Measurements from ENCODE around the gene NKAIN1.
A peak's percentile ranks its signal among the peaks of the same experiment; 100 is the strongest.

Gene NKAIN1

GRCh38 chr1:31234123-31234708, 5.5 kb downstream of the NKAIN1 start:
- DNase-seq, result no peak

GRCh38 chr1:31232689-31233088, 7.0 kb downstream of the NKAIN1 start:
- no peak for DNase-seq

GRCh38 chr1:31231802-31232201, 7.9 kb downstream of the NKAIN1 start:
- no peak for DNase-seq

- DNase-seq, result no peak
Measured at GRCh38 chr1:31230378-31230777, 9.3 kb downstream of the NKAIN1 start.

GRCh38 chr1:31228986-31229385, 10.7 kb downstream of the NKAIN1 start:
- DNase-seq, result no peak

- DNase-seq, result peak in 38 of 56 donors; percentile 16 to 84 (median 46)
Measured at GRCh38 chr1:31227891-31228568, 11.7 kb downstream of the NKAIN1 start.

- DNase-seq, result no peak
Measured at GRCh38 chr1:31224068-31224467, 15.6 kb downstream of the NKAIN1 start.

GRCh38 chr1:31222176-31222575, 17.5 kb downstream of the NKAIN1 start:
- DNase-seq, result no peak

GRCh38 chr1:31221072-31221471, 18.6 kb downstream of the NKAIN1 start:
- DNase-seq, result no peak

GRCh38 chr1:31219489-31219888, 20.2 kb downstream of the NKAIN1 start:
- DNase-seq, result no peak

- peak in 43 of 56 donors; percentile 22 to 88 (median 60) for DNase-seq
Measured at GRCh38 chr1:31218705-31219104, 21.0 kb downstream of the NKAIN1 start.

- peak in 33 of 56 donors; percentile 11 to 68 (median 37) for DNase-seq
Measured at GRCh38 chr1:31216016-31216415, 23.7 kb downstream of the NKAIN1 start.

- peak in 11 of 56 donors; percentile 14 to 44 (median 22) for DNase-seq
Measured at GRCh38 chr1:31215065-31215570, 24.6 kb downstream of the NKAIN1 start.

- DNase-seq, result no peak
Measured at GRCh38 chr1:31214316-31215064, 25.2 kb downstream of the NKAIN1 start.

- no peak for DNase-seq
Measured at GRCh38 chr1:31208361-31208945, 31.2 kb downstream of the NKAIN1 start.

GRCh38 chr1:31207569-31207968, 32.1 kb downstream of the NKAIN1 start:
- no peak for DNase-seq

GRCh38 chr1:31207046-31207445, 32.6 kb downstream of the NKAIN1 start:
- no peak for DNase-seq

- DNase-seq, result peak in 36 of 56 donors; percentile 4 to 82 (median 36)
Measured at GRCh38 chr1:31203215-31203614, 36.5 kb downstream of the NKAIN1 start.

- no peak for DNase-seq
Measured at GRCh38 chr1:31201931-31202360, 37.7 kb downstream of the NKAIN1 start.

GRCh38 chr1:31199949-31200348, 39.7 kb downstream of the NKAIN1 start:
- no peak for DNase-seq

GRCh38 chr1:31199236-31199790, 40.4 kb downstream of the NKAIN1 start:
- no peak for DNase-seq

Measured in nucleus accumbens (tissue), 56 donors.